Mononuclear cell (primary cell): Measurements from ENCODE around the gene EFNA3. TPM values are rescaled to one million over a fixed set of nuclear protein-coding genes. Genes with fewer than 3 reads are reported as not detected.

ENCODE experiments used
- H3K27me3 ChIP-seq: 2 replicates; pipeline ENCODE4 v1.6.0; 2011; ENCODE audit warnings: low read length, control low read depth; ENCODE audit not compliant: insufficient read depth
- H3K4me1 ChIP-seq: 2 replicates; pipeline ENCODE4 v1.5.1; 2011; ENCODE audit warnings: mild to moderate bottlenecking, low read length, control low read depth; ENCODE audit not compliant: insufficient read depth
- H3K4me3 ChIP-seq: 2 replicates; pipeline ENCODE4 v1.5.1; 2011; ENCODE audit warnings: mild to moderate bottlenecking, low read length, moderate library complexity
- H3K9me3 ChIP-seq: 2 replicates; pipeline ENCODE4 v1.5.1; 2011; ENCODE audit warnings: low read depth, mild to moderate bottlenecking, control low read depth, low read length
- total RNA-seq: library from RNA; depleted of rRNA; stranded (reverse); fragments of >200 nt; gene quantifications from one replicate; pipeline ENCODE4 v1.2.3, GENCODE V29; 2012

The EFNA3 gene
- total RNA-seq, 1 donor = 0.21 TPM

DNA sequence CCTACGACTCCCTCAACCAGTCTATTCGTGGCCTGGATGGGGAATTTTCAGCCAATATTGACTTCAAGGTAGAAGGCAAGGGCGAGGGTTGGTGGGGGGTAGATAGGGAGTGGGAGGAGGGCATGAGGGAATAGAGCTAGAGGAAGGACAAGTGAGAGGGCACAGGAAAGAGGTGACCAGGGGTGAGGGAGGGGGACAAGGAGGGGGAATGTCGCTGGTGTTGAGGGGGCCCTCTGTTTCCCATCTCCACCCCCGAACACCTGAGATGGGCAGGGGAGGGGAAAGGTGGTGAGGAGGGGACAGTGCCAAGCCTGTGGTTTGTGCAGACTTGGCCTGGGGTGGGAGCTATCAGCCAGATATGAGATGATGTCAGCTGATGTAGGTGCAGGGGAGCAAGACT lies 35.8 kb upstream of the EFNA3 start:
- Histone ChIP-seq H3K4me1 (peaks cover 13% of the 10 kb centered on the region), H3K27me3 (no peaks in the 10 kb centered on the region), H3K9me3 (no peaks in the 10 kb centered on the region), H3K4me3 (no peak overlapping the region)

DNA sequence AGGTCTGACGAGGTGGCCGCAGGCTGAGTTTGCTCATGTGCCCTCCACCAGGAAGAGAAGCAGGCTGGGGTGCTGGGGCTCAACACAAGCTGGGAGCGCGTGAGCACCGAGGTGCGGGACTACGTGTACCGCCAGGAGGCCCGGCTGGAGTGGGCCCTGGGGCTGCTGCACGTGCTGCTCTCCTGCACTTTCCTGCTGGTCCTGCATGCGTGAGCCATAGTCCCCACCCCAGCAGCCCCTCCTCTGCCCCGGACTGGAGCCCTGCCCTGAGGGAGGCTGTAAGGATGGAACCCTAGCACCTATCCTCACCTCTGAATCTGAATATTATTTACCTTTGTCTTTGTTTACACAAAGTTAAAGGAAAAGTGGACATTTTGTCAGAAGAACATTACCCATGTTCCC lies 35.3 kb upstream of the EFNA3 start:
- Histone ChIP-seq H3K4me3 (no peak overlapping the region), H3K9me3 (no peaks in the 10 kb centered on the region), H3K27me3 (no peaks in the 10 kb centered on the region), H3K4me1 (peaks cover 13% of the 10 kb centered on the region)

DNA sequence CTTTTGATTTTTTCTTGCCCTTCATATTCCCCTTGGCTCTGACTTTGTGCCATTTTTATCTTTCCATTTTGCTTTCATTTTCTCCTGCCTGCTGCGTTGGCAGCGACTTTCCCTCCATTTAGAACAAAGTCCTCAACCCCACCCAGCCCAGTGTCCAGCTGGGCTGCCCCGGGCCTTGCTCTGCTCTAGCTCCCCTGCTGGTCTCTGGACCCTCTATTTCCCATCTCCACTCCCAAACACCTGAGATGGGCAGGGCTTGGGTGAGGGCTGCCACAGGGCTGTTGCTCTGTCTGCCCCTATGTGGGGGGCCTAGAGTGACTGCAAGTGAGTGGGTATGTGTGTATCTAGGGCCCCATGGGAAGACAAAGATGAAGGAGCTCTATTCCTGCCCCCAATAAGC lies 34.8 kb upstream of the EFNA3 start:
- Histone ChIP-seq H3K27me3 (no peaks in the 10 kb centered on the region), H3K9me3 (no peaks in the 10 kb centered on the region), H3K4me1 (peaks cover 9% of the 10 kb centered on the region), H3K4me3 (no peak overlapping the region)

DNA sequence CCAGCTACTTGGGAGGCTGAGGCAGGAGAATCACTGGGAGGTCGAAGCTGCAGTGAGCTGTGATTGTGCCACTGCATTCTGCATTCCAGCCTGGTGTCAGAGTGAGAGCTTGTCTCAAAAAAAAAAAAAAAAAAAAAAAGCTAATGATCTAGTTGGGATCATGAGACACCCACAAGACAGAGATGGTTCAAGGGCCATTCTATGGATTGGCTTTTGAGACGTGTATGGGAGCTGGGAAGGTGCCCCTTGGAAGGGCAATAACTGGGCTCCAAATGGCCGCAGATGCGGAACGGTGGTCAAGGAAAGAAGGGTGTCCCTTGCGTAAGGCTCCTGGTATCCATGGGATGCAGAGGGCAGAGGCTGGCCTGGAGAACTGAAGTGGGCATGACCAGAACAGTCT lies 34.3 kb upstream of the EFNA3 start:
- Histone ChIP-seq H3K4me3 (no peak overlapping the region), H3K4me1 (peaks cover 3% of the 10 kb centered on the region), H3K9me3 (no peaks in the 10 kb centered on the region), H3K27me3 (no peaks in the 10 kb centered on the region)

DNA sequence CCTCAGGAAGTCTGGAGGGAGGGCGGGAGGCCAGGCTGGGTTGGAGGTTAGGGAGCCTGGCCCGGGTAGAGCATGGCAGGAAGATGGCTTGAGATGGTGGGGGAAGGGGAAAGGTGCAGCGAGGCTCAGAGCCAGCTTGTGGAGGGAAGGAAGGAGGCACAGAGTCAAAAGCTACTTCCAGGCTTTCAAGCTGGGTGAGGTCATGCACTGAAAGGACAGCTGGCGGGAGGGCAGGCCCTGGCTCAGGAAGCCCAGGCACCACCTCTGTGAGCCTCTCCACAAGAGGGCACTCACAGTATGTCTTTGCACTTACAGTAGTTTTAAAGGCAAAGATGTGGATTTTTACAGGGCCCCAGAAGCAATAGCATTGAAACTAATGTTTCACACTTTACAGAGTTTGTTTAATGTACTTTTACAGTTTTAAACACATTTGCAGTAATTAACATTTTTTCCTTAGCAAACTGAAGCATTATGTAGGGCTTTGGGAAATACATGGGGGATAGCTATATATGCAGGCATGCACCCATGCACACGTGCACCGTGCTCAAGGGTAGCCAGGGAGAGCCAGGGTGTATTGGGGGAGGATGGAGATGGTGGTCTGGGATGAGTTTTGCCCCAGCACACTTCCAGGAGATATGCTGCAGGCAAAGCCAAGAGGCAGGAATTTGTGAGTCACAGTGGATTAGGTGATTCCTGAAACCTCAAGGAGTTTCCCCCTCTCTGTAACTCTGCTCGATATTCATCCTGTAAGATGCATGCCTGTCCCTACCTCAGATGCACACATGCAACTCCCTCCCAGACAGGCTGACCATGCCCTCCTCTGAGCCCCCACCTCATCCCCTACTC lies 33.6 kb upstream of the EFNA3 start:
- peaks cover 7% of the 10 kb centered on the region for H3K4me1 ChIP-seq

DNA sequence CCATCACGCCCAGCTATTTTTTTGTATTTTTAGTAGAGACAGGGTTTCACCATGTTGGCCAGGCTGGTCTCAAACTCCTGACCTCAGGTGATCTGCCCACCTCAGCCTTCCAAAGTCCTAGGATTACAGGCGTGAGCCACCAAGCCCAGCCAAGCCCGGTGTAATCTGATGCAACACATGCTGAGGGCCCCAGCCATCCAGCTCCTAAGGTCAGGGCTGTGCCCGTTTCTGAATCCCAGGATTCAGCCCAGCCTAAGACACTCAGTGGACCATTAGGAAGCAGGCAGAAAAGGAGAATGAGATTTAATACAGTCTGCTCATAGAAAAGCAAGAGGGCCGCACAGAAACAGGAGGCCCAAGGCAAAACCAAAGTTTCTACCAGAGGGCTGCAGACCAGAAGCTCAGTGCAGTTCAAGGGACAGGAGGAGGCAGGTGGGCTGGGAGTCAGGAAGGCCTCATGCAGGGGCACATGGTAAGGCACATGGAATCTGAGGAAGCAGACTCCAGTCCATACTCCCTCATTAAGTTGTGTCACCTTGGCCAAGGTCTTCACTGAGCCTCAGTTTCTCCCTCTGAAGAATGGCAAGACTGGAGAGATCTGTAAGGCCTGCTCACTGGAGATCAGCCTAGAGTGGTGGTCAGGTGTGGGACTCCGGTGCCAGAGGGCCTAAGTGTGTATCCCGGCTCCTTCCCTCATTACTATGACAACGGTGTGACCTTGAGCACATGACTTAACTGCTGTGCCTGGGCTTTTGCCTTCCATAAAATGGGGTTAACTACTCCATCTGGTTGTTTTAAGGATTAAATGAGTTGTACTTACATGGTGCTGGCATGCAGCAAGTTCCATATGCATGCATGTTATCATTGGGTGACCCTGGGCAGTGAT lies 29.9 kb upstream of the EFNA3 start:
- H3K9me3 ChIP-seq = no peaks in the 10 kb centered on the region

More for the DNA sequence above, 33.6 kb upstream of the EFNA3 start:
- no peaks in the 10 kb centered on the region for H3K27me3 ChIP-seq
- no peak overlapping the region for H3K4me3 ChIP-seq
- no peaks in the 10 kb centered on the region for H3K9me3 ChIP-seq

DNA sequence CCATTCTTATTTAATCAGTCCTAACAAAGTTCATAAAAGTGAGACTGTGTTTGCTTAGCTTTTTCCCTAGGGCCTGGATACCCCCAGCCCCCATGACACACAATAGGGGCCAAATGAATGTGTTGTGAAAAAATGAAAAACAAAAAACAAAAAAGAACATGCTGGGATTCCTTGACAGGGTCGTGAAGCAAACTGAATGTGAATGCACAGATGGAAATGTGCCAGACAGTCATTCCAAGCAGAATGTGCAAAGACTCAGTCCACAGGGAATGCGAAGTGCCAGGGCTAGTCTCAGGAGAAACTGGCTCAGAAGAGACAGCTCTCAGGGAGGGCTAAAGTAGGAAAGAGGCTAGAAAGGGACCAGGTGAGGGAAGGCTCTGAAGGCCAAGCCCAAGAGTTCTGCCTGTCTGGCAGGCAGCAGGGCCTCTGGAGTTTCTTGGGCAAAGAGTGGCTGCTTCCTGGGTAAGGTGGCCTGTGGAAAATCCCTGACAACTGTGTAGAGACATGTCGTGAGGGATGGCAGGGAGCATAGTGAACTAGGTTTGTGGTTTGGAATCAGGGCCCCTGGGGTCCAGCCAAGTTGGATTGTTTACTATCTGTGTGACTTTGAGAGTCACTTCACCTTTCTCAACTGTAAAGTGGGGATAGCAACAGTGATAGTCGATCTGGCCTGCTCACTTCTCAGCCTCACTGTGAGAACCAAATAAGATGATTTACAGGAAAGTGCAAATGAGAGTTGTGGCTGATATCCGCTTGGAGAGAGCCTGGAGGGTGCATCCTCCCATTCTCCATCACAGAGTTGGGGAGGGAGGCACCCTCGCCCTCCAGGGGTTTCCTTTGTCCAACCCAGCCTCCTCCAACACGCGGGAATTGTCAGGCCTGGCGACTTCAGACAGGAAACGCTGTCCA lies 28.7 kb upstream of the EFNA3 start:
- no peaks in the 10 kb centered on the region for H3K9me3 ChIP-seq
- peak overlapping the region; percentile 56 for H3K4me3 ChIP-seq
- H3K4me1 ChIP-seq = peaks cover 34% of the 10 kb centered on the region
- H3K27me3 ChIP-seq = no peaks in the 10 kb centered on the region

More for the DNA sequence above, 29.9 kb upstream of the EFNA3 start:
- H3K4me1 ChIP-seq = peaks cover 37% of the 10 kb centered on the region
- H3K4me3 ChIP-seq = no peak overlapping the region
- H3K27me3 ChIP-seq = no peaks in the 10 kb centered on the region

DNA sequence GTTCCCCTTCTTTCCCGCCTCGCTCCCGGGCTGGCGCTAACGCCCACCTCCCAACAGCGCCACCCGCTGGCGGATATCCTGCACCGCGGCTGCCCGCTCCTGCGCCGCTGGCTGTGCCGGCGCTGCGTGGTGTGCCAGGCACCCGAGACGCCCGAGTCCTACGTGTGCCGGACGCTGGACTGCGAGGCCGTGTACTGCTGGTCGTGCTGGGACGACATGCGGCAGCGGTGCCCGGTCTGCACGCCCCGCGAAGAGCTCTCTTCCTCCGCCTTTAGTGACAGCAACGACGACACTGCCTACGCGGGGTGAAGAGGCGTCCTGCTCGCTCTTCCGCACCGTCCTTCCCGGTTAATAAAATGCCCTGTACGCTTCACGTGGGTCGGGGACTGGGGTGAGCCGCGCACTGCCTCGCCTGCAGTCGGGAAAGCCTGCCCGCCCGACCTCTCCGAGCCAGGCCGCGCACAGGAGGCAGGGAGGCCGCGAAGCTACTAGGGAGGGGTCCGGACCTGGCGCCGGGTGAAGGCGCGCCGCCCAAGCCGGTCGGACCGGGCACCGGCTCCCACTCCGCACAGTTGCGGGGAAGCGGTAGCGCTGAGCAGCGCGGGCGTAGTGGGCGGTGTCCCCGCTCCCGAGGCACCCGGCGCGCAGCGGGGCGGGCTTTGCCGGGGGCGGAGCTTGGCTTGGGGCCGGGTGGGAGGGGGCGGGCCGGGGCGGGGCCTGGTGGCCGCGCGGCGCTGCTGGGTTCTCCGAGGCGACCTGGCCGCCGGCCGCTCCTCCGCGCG lies 27.9 kb upstream of the EFNA3 start, which contains the start of gene ADAM15:
Gene ADAM15 (plus strand): TSS at position 757 of the 782 bp plus-strand sequence. CDS start 71 bp downstream, outside the sequence.
- Histone ChIP-seq H3K4me3 (peak within 1 kb of the TSS; percentile 56), H3K4me1 (peaks cover 34% of the 10 kb centered on the region), H3K27me3 (no peaks in the 10 kb centered on the region)

DNA sequence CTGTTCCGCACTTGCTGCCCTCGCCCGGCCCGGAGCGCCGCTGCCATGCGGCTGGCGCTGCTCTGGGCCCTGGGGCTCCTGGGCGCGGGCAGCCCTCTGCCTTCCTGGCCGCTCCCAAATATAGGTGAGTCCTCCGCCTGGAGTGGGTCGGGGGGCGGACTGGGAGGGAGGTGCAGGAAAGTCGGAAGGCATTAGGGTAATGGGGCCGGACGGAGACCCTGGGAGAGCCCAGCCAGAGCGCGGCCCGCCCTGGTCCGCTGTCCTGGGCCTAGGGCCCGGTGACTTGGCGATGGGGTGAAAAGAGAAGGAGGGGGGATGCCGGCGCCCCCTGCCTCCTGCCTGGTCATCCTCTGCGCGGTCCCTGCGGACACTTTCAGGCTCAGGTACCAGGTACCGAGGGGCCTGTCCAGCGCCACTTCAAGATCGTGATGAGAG lies 27.3 kb upstream of the EFNA3 start:
- H3K9me3 ChIP-seq = no peaks in the 10 kb centered on the region
- H3K4me3 ChIP-seq = peak overlapping the region; percentile 50
- no peaks in the 10 kb centered on the region for H3K27me3 ChIP-seq
- peaks cover 34% of the 10 kb centered on the region for H3K4me1 ChIP-seq

More for the DNA sequence above, 27.9 kb upstream of the EFNA3 start, which contains the start of gene ADAM15:
- no peaks in the 10 kb centered on the region for H3K9me3 ChIP-seq

DNA sequence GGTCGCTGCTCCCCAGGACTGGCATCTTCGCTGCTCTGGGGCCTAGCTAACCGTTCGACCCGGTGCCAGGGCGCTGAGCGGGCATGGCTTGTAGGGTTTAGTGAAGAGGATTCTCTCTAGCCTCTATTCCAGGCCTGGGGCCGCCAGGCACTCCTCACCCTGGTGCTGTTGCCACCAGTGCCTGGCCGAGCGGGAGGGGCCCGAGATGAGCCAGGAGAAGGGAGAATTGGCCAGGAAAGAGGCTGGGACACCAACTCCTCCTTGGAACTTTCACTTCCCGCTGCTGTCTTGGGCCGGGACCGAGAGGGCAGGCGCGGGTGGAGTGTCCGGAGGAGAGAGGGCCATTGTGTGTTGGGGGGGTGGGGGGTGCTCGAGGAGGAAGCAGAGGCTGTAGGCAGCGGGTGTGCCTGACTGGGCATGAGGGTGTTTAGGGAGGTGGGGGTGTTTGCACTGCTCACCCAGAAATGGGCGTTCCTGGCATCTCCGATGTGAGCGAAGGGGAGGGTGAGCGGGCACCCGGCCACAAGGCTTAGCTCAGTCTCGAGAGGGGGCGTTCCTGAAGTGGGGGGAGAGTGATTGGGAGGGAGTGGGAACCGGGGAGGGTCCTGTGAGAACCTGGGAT lies 26.7 kb upstream of the EFNA3 start:
- Histone ChIP-seq H3K4me3 (peak overlapping the region; percentile 50), H3K4me1 (peaks cover 34% of the 10 kb centered on the region), H3K27me3 (no peaks in the 10 kb centered on the region), H3K9me3 (no peaks in the 10 kb centered on the region)

DNA sequence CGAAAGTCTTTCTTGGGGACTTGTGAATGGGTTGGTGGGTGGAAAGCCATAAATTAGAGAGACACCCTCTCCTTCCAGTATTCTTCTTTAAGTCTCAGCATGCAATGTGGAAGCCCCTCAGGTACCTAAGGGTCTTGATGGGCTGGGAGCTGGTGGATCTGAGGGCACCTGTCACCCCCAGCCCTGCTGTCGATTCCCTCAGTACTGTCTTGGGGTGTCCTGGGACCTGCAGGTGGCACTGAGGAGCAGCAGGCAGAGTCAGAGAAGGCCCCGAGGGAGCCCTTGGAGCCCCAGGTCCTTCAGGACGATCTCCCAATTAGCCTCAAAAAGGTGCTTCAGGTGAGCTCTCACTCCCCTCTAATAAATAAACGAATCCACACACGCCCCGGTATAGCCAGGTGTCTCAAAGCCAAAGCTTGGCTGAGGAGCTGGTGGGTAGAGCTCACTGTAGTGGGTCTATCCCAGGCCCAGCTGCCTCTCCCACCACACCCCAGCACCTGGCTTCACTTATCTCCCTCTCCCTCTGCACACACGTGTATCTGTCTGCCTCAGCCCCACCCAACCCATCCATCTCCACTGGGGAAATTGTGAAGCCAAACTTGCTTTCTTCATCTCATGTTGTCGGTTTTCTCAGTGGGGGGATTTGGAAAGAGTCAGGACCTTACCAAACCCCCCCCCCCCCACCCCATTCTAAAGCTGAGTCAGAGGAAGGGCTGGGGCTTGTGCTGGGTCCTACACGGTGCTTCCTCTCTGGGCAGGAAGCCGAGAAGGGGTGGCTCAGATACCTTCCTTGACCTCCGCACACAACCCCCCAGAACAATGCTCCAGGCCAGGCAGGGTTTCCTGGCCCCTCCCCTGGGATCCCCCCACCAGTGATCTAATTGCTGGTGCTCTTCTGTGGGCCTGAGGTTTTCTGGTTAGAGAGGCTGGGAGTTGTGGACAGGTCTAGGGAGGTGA lies 25.9 kb upstream of the EFNA3 start:
- Histone ChIP-seq H3K4me3 (peak overlapping the region; percentile 50), H3K9me3 (no peaks in the 10 kb centered on the region), H3K27me3 (no peaks in the 10 kb centered on the region), H3K4me1 (peaks cover 34% of the 10 kb centered on the region)

DNA sequence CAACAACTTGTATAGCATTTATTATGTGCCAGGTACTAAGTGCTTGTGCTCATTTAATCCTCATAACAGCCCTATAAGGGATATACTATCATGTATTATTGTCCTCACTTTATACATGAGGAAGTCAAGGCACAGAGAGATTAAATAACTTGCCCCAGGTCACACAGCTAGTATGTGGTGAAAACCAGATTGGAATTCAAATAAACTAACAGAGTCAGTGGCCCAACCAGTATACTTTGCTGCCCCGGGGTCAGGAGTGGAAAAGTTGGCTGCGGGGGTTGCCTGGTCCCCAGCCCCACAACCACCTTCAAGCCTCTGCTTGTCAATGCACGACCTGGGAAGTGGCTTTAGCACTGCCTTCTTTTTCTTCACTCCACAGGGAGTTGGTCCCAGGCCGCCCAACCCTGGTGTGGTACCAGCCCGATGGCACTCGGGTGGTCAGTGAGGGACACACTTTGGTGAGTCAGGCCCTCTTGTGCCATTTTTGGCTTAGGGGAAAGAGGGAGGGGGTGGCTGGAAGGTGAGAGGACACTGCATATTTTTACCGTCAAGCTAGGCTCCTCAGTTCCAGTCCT lies 25.0 kb upstream of the EFNA3 start:
- no peaks in the 10 kb centered on the region for H3K27me3 ChIP-seq
- H3K4me1 ChIP-seq = peaks cover 34% of the 10 kb centered on the region
- H3K9me3 ChIP-seq = no peaks in the 10 kb centered on the region
- no peak overlapping the region for H3K4me3 ChIP-seq
